HCT116 (cell line): ENCODE results near the gene SOCS1. TPM values are rescaled to one million over a fixed set of nuclear protein-coding genes. Genes with fewer than 3 reads are reported as not detected.

Source experiments
- ATAC-seq: fragments of 200-7000 bp; cut with Tn5 transposase; 2 replicates; pipeline ENCODE4 v1.9.1; 2020; ENCODE audit warnings: mild to moderate bottlenecking, moderate library complexity
- BruUV-seq: library from RNA; stranded (reverse); fragments of 400-500 nt; replicated peaks from 2 replicates; lab custom pipeline; 2021; lab: Mats Ljungman, UMichigan
- CTCF ChIA-PET: fragments of 300-600 bp; sonication (Branson Sonifier 250); formaldehyde crosslinking; loops from one replicate; lab custom pipeline; 2021; ENCODE audit warnings: antibody characterized with exemption; lab: Charles Lee
- POLR2A ChIA-PET: fragments of 300-600, 350-600 bp; sonication (Branson Sonifier 250); formaldehyde crosslinking; loops from one replicate; lab custom pipeline; 2021; ENCODE audit warnings: antibody characterized with exemption; lab: Charles Lee
- RAD21 ChIA-PET, 2 experiments: fragments of 300-600 bp; sonication (Branson Sonifier 250); formaldehyde crosslinking; loops; one replicate each; lab custom pipeline; 2023; ENCODE audit warnings: low total read pairs in 2 of 2; ENCODE audit not compliant: uncharacterized antibody in 2 of 2, unreplicated experiment in 2 of 2, low non-redundant PET in 1 of 2; lab: Charles Lee
- DNase-seq: peaks from one replicate; pipeline ENCODE4 v3.0.0-alpha.2; 2010; ENCODE audit warnings: low read depth, low spot score
- H2AFZ ChIP-seq: fragments of 200-600 bp; shearing (Covaris generic), sonication (generic); 2 replicates; pipeline ENCODE4 v1.6.1; 2017; ENCODE audit warnings: low read depth, mixed run types, mixed read lengths, antibody characterized with exemption, low read length; ENCODE audit not compliant: poor library complexity, severe bottlenecking
- H3K27ac ChIP-seq: 2 replicates; pipeline ENCODE4 v1.5.1; 2012; ENCODE audit warnings: low read depth, low read length
- H3K27me3 ChIP-seq: fragments of 200-600 bp; sonication (generic); 2 replicates; pipeline ENCODE4 v1.6.1; 2016; ENCODE audit warnings: mixed run types, low read length, mixed read lengths; ENCODE audit not compliant: insufficient read depth
- H3K36me3 ChIP-seq, 2 experiments: fragments of 200-500 bp in 1 of 2; fragments of 200-600 bp in 1 of 2; sonication (Bioruptor generic) in 1 of 2; sonication (generic) in 1 of 2; 2 replicates each; pipeline versions ENCODE4 v1.5.1 to v1.6.1; 2014 to 2016; ENCODE audit warnings: low read length in 2 of 2, inconsistent platforms in 1 of 2, mixed read lengths in 1 of 2, mixed run types in 1 of 2; ENCODE audit not compliant: insufficient read depth in 2 of 2, control insufficient read depth in 1 of 2
- H3K4me1 ChIP-seq, 2 experiments: fragments of 200-600 bp in 1 of 2; sonication (generic) in 1 of 2; 2 replicates each; pipeline versions ENCODE4 v1.5.1 to v1.6.1; 2012 to 2017; ENCODE audit warnings: low read length in 2 of 2, inconsistent platforms in 1 of 2, mild to moderate bottlenecking in 1 of 2, mixed read lengths in 1 of 2, mixed run types in 1 of 2, moderate library complexity in 1 of 2; ENCODE audit not compliant: insufficient read depth in 2 of 2, control insufficient read depth in 1 of 2
- H3K4me2 ChIP-seq: fragments of 200-600 bp; sonication (generic); 2 replicates; pipeline ENCODE4 v1.6.1; 2017; ENCODE audit warnings: mixed run types, low read length, mixed read lengths
- H3K4me3 ChIP-seq, 2 experiments: fragments of 200-600 bp in 1 of 2; sonication (generic) in 1 of 2; replicated peaks in 1 of 2; 2 replicates each; pipeline ENCODE4 v1.5.1; 2011 to 2016; ENCODE audit warnings: low read length in 2 of 2, control low read depth in 1 of 2, low read depth in 1 of 2, mild to moderate bottlenecking in 1 of 2, mixed read lengths in 1 of 2, mixed run types in 1 of 2
- H3K79me2 ChIP-seq: fragments of 200-600 bp; sonication (generic); 2 replicates; pipeline ENCODE4 v1.6.1; 2017; ENCODE audit warnings: mild to moderate bottlenecking, mixed run types, low read length, moderate library complexity, mixed read lengths; ENCODE audit not compliant: insufficient read depth
- H3K9ac ChIP-seq: fragments of 200-600 bp; sonication (generic); 2 replicates; pipeline ENCODE4 v1.6.1; 2016; ENCODE audit warnings: low read length, mixed read lengths
- H3K9me2 ChIP-seq: fragments of 200-600 bp; sonication (generic), shearing (Covaris generic); 2 replicates; pipeline ENCODE4 v1.6.1; 2017; ENCODE audit warnings: mixed run types, mild to moderate bottlenecking, moderate library complexity; ENCODE audit not compliant: insufficient read depth
- H3K9me3 ChIP-seq, 2 experiments: fragments of 200-500 bp in 1 of 2; fragments of 200-600 bp in 1 of 2; sonication (Bioruptor generic) in 1 of 2; sonication (generic) in 1 of 2; 2 replicates each; pipeline ENCODE4 v1.6.1; 2014 to 2017; ENCODE audit warnings: low read length in 2 of 2, mixed read lengths in 2 of 2, inconsistent platforms in 1 of 2, low read depth in 1 of 2, mild to moderate bottlenecking in 1 of 2, mixed run types in 1 of 2, moderate library complexity in 1 of 2; ENCODE audit not compliant: control insufficient read depth in 1 of 2, insufficient read depth in 1 of 2
- H4K20me1 ChIP-seq: fragments of 200-600 bp; sonication (generic), shearing (Covaris generic); 2 replicates; pipeline ENCODE4 v1.6.1; 2017; ENCODE audit warnings: mixed run types, mild to moderate bottlenecking, moderate library complexity; ENCODE audit not compliant: insufficient read depth
- ATF3 ChIP-seq: IDR thresholded peaks from 2 replicates; pipeline ENCODE4 v1.6.1; 2012
- CEBPB ChIP-seq: IDR thresholded peaks from 2 replicates; pipeline ENCODE4 v1.6.1; 2012; ENCODE audit warnings: low read depth
- EGR1 ChIP-seq: IDR thresholded peaks from 2 replicates; pipeline ENCODE4 v1.6.1; 2012; ENCODE audit warnings: low read depth
- ELF1 ChIP-seq: IDR thresholded peaks from 2 replicates; pipeline ENCODE4 v1.6.1; 2012; ENCODE audit warnings: low read depth, borderline replicate concordance
- EZH2phosphoT487 ChIP-seq: fragments of 200-600 bp; IDR thresholded peaks from 2 replicates; pipeline ENCODE4 v1.6.1; 2018; ENCODE audit warnings: antibody characterized with exemption, borderline replicate concordance
- FOSL1 ChIP-seq: IDR thresholded peaks from 2 replicates; pipeline ENCODE4 v1.6.1; 2012; ENCODE audit warnings: low read depth
- JUND ChIP-seq: IDR thresholded peaks from 2 replicates; pipeline ENCODE4 v1.6.1; 2012
- POLR2A ChIP-seq: IDR thresholded peaks from 2 replicates; pipeline ENCODE4 v1.7.0; 2011; ENCODE audit warnings: borderline replicate concordance; ENCODE audit not compliant: insufficient read depth, insufficient read length; ENCODE audit errors: extremely low read depth
- POLR2AphosphoS5 ChIP-seq: IDR thresholded peaks from 2 replicates; pipeline ENCODE4 v1.6.1; 2011; ENCODE audit warnings: mild to moderate bottlenecking, low read depth, low read length, moderate library complexity
- RAD21 ChIP-seq: IDR thresholded peaks from 2 replicates; pipeline ENCODE4 v1.6.1; 2012; ENCODE audit warnings: low read depth, mild to moderate bottlenecking
- SIN3A ChIP-seq: IDR thresholded peaks from 2 replicates; pipeline ENCODE4 v1.6.1; 2012; ENCODE audit warnings: low read depth
- SP1 ChIP-seq: IDR thresholded peaks from 2 replicates; pipeline ENCODE4 v1.6.1; 2012; ENCODE audit warnings: low read depth
- SRF ChIP-seq: IDR thresholded peaks from 2 replicates; pipeline ENCODE4 v1.6.1; 2012; ENCODE audit warnings: low read depth
- YY1 ChIP-seq: IDR thresholded peaks from 2 replicates; pipeline ENCODE4 v1.6.1; 2011; ENCODE audit warnings: low read length, low read depth, moderate library complexity, mild to moderate bottlenecking; ENCODE audit not compliant: insufficient replicate concordance; ENCODE audit errors: extremely low read depth
- intact Hi-C: fragments of 100-400 bp; cut with micrococcal nuclease; formaldehyde crosslinking; loops from 2 replicates; pipeline ENCODE4 v1.10.0; 2022
- total RNA-seq: library from RNA; stranded (reverse); gene quantifications from one replicate; pipeline ENCODE4 v1.2.1, GENCODE V29; 2021; ENCODE audit not compliant: unreplicated experiment
- TF ChIP-seq, protein P1 (sequence below), 3 experiments: fragments of 200-600 bp in 1 of 3; sonication (generic) in 1 of 3; IDR thresholded peaks in 2 of 3; conservative IDR thresholded peaks in 1 of 3; 2 replicates each; pipeline ENCODE4 v1.5.1; 2012 to 2017; ENCODE audit warnings: low read depth in 2 of 3, low read length in 2 of 3, antibody characterized with exemption in 1 of 3, borderline replicate concordance in 1 of 3, control low read depth in 1 of 3, mild to moderate bottlenecking in 1 of 3, mixed read lengths in 1 of 3, mixed run types in 1 of 3, moderate library complexity in 1 of 3; ENCODE audit not compliant: insufficient read depth in 1 of 3
- TF ChIP-seq, protein P2 (sequence below): IDR thresholded peaks from 2 replicates; pipeline ENCODE4 v1.6.1; 2011; ENCODE audit warnings: mild to moderate bottlenecking, low read length, moderate library complexity; ENCODE audit not compliant: insufficient replicate concordance; ENCODE audit errors: extremely low read depth

SOCS1 gene
- total RNA-seq, 1 experiment from 2014 or later = 4.9 TPM

- no peak overlapping the region for H3K4me2 ChIP-seq
Measured at GRCh38 chr16:11302977-11303376, 47.0 kb upstream of the SOCS1 start.

More at GRCh38 chr16:11302977-11303376, 47.0 kb upstream of the SOCS1 start:
- Histone ChIP-seq H3K9me3 (no peaks in the 10 kb centered on the region), H3K9me2 (no peaks in the 10 kb centered on the region), H2AFZ (no peak overlapping the region), H3K79me2 (no peaks in the 10 kb centered on the region), H3K9ac (no peak overlapping the region), H3K4me3 (no peak overlapping the region), H3K36me3 (no peaks in the 10 kb centered on the region), H4K20me1 (no peaks in the 10 kb centered on the region), H3K27me3 (no peaks in the 10 kb centered on the region), H3K27ac (no peak overlapping the region), H3K4me1 (no peaks in the 10 kb centered on the region)
- intact Hi-C loops = no loop called here
- no TSS peak for BruUV-seq
- no peak for TF ChIP-seq FOSL1
- TF ChIP-seq EGR1 = no peak
- TF ChIP-seq ATF3 = no peak
- no peak for TF ChIP-seq POLR2AphosphoS5
- no peak for TF ChIP-seq SP1
- TF ChIP-seq, protein P1, sequence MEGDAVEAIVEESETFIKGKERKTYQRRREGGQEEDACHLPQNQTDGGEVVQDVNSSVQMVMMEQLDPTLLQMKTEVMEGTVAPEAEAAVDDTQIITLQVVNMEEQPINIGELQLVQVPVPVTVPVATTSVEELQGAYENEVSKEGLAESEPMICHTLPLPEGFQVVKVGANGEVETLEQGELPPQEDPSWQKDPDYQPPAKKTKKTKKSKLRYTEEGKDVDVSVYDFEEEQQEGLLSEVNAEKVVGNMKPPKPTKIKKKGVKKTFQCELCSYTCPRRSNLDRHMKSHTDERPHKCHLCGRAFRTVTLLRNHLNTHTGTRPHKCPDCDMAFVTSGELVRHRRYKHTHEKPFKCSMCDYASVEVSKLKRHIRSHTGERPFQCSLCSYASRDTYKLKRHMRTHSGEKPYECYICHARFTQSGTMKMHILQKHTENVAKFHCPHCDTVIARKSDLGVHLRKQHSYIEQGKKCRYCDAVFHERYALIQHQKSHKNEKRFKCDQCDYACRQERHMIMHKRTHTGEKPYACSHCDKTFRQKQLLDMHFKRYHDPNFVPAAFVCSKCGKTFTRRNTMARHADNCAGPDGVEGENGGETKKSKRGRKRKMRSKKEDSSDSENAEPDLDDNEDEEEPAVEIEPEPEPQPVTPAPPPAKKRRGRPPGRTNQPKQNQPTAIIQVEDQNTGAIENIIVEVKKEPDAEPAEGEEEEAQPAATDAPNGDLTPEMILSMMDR (IDR thresholded peaks at IDR 0.05 in 2 of 3, conservative IDR thresholded peaks at IDR 0.05 in 1 of 3; ENCODE audit: borderline replicate concordance in 1 of 3, insufficient read depth in 1 of 3, low read depth in 2 of 3, low read length in 2 of 3) = no peak
- TF ChIP-seq POLR2A = no peak
- TF ChIP-seq SRF = no peak
- TF ChIP-seq YY1 = no peak
- TF ChIP-seq SIN3A = no peak
- TF ChIP-seq CEBPB = no peak
- TF ChIP-seq EZH2phosphoT487 = no peak
- no peak for TF ChIP-seq ELF1
- no peak for TF ChIP-seq RAD21
- TF ChIP-seq, protein P2, sequence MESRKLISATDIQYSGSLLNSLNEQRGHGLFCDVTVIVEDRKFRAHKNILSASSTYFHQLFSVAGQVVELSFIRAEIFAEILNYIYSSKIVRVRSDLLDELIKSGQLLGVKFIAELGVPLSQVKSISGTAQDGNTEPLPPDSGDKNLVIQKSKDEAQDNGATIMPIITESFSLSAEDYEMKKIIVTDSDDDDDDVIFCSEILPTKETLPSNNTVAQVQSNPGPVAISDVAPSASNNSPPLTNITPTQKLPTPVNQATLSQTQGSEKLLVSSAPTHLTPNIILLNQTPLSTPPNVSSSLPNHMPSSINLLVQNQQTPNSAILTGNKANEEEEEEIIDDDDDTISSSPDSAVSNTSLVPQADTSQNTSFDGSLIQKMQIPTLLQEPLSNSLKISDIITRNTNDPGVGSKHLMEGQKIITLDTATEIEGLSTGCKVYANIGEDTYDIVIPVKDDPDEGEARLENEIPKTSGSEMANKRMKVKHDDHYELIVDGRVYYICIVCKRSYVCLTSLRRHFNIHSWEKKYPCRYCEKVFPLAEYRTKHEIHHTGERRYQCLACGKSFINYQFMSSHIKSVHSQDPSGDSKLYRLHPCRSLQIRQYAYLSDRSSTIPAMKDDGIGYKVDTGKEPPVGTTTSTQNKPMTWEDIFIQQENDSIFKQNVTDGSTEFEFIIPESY = no peak
- TF ChIP-seq JUND = no peak
- ChIA-PET RAD21 (no interaction called here), POLR2A (no interaction called here), CTCF (no interaction called here)
- DNase-seq = no peak
- ATAC-seq = no peak
